GM12892 (cell line): Measurements from ENCODE around the gene CD38.

Source experiments
- POLR2A ChIP-seq: IDR thresholded peaks from 2 replicates; pipeline ENCODE4 v1.6.1; 2011; ENCODE audit warnings: low read depth, low read length, control low read depth
- POLR2AphosphoS5 ChIP-seq: IDR thresholded peaks from 2 replicates; pipeline ENCODE4 v1.6.1; 2011; ENCODE audit warnings: low read depth, low read length, control low read depth
- TAF1 ChIP-seq: IDR thresholded peaks from 2 replicates; pipeline ENCODE4 v1.6.1; 2011; ENCODE audit warnings: low read depth, mild to moderate bottlenecking, control low read depth, low read length, borderline replicate concordance

GRCh38 chr4:15744016-15744545 is 34.0 kb upstream of the CD38 start:
- TF ChIP-seq POLR2A (no peak), TAF1 (no peak), POLR2AphosphoS5 (no peak)
